Caco-2 (cell line): ENCODE data around the gene TEF. TPM values are rescaled to one million over a fixed set of nuclear protein-coding genes. Genes with fewer than 3 reads are reported as not detected.

ENCODE experiments used
- BruUV-seq: library from RNA; stranded (reverse); fragments of 400-500 nt; replicated peaks from 2 replicates; lab custom pipeline; 2021; lab: Mats Ljungman, UMichigan
- CTCF ChIA-PET: fragments of 300-600 bp; sonication (Branson Sonifier 250); formaldehyde crosslinking; loops from one replicate; lab custom pipeline; 2022; ENCODE audit warnings: antibody characterized with exemption; lab: Charles Lee
- POLR2A ChIA-PET: fragments of 300-600 bp; sonication (Branson Sonifier 250); formaldehyde crosslinking; loops from one replicate; lab custom pipeline; 2022; ENCODE audit warnings: antibody characterized with exemption; lab: Charles Lee
- DNase-seq, 2 experiments: peaks; one replicate each; pipeline versions ENCODE4 v3.0.0 to v3.0.0-alpha.2; 2020 to 2022
- H3K27me3 ChIP-seq: replicated peaks from 2 replicates; pipeline ENCODE4 v1.6.0; 2011; ENCODE audit warnings: low read length; ENCODE audit not compliant: control insufficient read depth, insufficient read depth
- H3K36me3 ChIP-seq: 2 replicates; pipeline ENCODE4 v1.5.1; 2011; ENCODE audit warnings: low read length; ENCODE audit not compliant: control insufficient read depth, insufficient read depth
- H3K4me1 ChIP-seq: fragments of 250-450 bp; sonication (Bioruptor Pico); 2 replicates; pipeline ENCODE4 v1.5.1; 2020; ENCODE audit warnings: mild to moderate bottlenecking
- H3K4me3 ChIP-seq: 2 replicates; pipeline ENCODE4 v1.5.1; 2011; ENCODE audit warnings: low read depth, mild to moderate bottlenecking, control low read depth, low read length
- H3K9me3 ChIP-seq: fragments of 250-450 bp; sonication (Bioruptor Pico); 2 replicates; pipeline ENCODE4 v1.5.1; 2020; ENCODE audit warnings: mild to moderate bottlenecking, moderate library complexity
- H3K27ac Mint-ChIP-seq: one replicate; pipeline ENCODE4 v1.8.0; 2022; ENCODE audit warnings: mixed read lengths; ENCODE audit not compliant: unreplicated experiment
- H3K27me3 Mint-ChIP-seq: one replicate; pipeline ENCODE4 v1.8.0; 2022; ENCODE audit warnings: mixed read lengths; ENCODE audit not compliant: insufficient read depth, unreplicated experiment
- H3K36me3 Mint-ChIP-seq: one replicate; pipeline ENCODE4 v1.8.0; 2022; ENCODE audit warnings: mild to moderate bottlenecking, mixed read lengths; ENCODE audit not compliant: insufficient read depth, unreplicated experiment
- H3K4me1 Mint-ChIP-seq: one replicate; pipeline ENCODE4 v1.8.0; 2022; ENCODE audit warnings: low read depth, mixed read lengths; ENCODE audit not compliant: unreplicated experiment
- H3K4me3 Mint-ChIP-seq: one replicate; pipeline ENCODE4 v1.8.0; 2022; ENCODE audit warnings: mild to moderate bottlenecking, moderate library complexity, mixed read lengths; ENCODE audit not compliant: unreplicated experiment
- H3K9me3 Mint-ChIP-seq: one replicate; pipeline ENCODE4 v1.8.0; 2022; ENCODE audit warnings: mixed read lengths; ENCODE audit not compliant: unreplicated experiment
- intact Hi-C: fragments of 100-400 bp; cut with micrococcal nuclease; formaldehyde crosslinking; loops from one replicate; pipeline ENCODE4 v1.10.0; 2022; ENCODE audit not compliant: unreplicated experiment
- total RNA-seq: library from RNA; stranded (reverse); gene quantifications from 2 replicates; pipeline ENCODE4 v1.2.3, GENCODE V29; 2022
- TF ChIP-seq, protein P1 (sequence below), 2 experiments: fragments of 200-600 bp in 1 of 2; IDR thresholded peaks; 1 replicate in 1 of 2; 2 replicates in 1 of 2; pipeline versions ENCODE4 v1.5.1 to v1.8.0; 2011 to 2022; ENCODE audit warnings: antibody characterized with exemption in 1 of 2, control low read depth in 1 of 2, inconsistent platforms in 1 of 2, low read depth in 1 of 2, low read length in 1 of 2, mild to moderate bottlenecking in 1 of 2, moderate library complexity in 1 of 2; ENCODE audit not compliant: insufficient read depth in 1 of 2, severe bottlenecking in 1 of 2, unreplicated experiment in 1 of 2

Gene TEF
- total RNA-seq, 1 experiment from 2014 or later: 13.8 TPM

DNA sequence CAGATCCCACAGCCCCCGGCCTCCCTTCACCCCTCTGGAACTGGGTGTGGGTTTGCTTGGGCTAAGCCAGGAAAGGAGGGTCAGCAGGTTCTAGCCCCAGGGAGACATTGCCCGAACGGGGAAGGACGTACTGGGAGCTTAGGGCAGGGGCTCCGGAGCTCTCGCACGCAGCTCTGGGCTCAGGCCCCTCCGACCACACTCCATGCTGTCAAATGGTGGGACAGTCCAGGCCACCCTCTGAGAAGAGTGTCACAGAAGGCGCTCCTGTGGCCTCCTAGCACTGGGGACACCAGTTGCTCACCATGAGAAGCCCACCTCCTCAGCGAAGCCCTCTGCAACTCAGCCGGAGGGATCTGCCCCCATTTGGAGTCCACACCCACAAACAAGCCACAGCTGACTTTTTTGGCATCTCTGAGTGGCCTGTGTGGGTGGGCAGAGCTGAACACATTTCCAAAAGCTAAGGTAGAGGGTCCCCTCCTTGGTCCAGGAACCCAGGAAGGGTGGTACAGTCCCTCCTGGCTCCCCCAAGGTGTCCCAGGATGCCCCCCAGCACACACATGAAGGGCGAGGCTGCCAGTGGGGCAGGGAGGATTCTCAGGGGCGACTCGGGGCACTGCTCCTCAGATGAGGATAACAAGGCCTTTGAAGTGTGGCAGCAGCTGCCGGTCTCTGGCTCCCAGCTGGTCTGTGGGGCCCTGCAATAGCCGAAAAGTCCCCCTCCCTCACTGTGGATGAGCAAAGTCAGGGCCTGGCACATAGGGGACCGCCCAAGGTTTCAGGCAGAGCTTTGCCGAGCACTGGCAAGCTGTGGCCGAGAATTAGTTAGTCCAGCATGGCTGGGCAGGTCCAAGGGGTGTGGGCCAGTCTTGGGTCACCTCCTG is 13.0 kb upstream of the TEF start:
- DNase-seq: no peak
- Histone ChIP-seq H3K27me3 (no peaks in the 10 kb centered on the region), H3K4me3 (no peak overlapping the region), H3K4me1 (peaks cover 21% of the 10 kb centered on the region), H3K9me3 (no peaks in the 10 kb centered on the region), H3K36me3 (no peaks in the 10 kb centered on the region)
- intact Hi-C loops: no loop called here
- TF ChIP-seq, protein P1, sequence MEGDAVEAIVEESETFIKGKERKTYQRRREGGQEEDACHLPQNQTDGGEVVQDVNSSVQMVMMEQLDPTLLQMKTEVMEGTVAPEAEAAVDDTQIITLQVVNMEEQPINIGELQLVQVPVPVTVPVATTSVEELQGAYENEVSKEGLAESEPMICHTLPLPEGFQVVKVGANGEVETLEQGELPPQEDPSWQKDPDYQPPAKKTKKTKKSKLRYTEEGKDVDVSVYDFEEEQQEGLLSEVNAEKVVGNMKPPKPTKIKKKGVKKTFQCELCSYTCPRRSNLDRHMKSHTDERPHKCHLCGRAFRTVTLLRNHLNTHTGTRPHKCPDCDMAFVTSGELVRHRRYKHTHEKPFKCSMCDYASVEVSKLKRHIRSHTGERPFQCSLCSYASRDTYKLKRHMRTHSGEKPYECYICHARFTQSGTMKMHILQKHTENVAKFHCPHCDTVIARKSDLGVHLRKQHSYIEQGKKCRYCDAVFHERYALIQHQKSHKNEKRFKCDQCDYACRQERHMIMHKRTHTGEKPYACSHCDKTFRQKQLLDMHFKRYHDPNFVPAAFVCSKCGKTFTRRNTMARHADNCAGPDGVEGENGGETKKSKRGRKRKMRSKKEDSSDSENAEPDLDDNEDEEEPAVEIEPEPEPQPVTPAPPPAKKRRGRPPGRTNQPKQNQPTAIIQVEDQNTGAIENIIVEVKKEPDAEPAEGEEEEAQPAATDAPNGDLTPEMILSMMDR (IDR thresholded peaks at IDR 0.05; ENCODE audit: insufficient read depth in 1 of 2, low read depth in 1 of 2, low read length in 1 of 2, severe bottlenecking in 1 of 2, unreplicated experiment in 1 of 2): no peak
- H3K4me1 Mint-ChIP-seq: peaks cover 4% of the 10 kb centered on the region
- no peak overlapping the region for H3K27ac Mint-ChIP-seq
- BruUV-seq: no TSS peak
- CTCF ChIA-PET: no interaction called here
- H3K36me3 Mint-ChIP-seq: peaks cover 6% of the 10 kb centered on the region
- no peaks in the 10 kb centered on the region for H3K9me3 Mint-ChIP-seq
- no peaks in the 10 kb centered on the region for H3K27me3 Mint-ChIP-seq
- POLR2A ChIA-PET: no interaction called here
- H3K4me3 Mint-ChIP-seq: no peak overlapping the region

DNA sequence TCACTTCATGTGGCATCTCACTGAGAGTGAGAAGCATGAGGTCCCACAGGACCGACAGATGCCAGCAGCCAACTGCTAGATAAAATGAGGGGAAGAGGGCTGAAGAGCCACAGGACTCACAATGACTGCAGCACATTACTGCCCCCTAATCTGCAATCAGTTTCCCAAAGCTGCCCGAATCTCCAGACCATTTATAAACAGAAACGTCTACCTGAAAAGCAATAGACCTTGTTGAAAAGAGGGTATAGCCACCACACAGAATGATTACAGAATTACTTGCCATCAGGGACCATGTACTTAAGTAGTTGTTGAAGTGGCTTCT is 12.4 kb upstream of the TEF start:
- BruUV-seq: no TSS peak
- intact Hi-C loops: no loop called here
- CTCF ChIA-PET: no interaction called here

DNA sequence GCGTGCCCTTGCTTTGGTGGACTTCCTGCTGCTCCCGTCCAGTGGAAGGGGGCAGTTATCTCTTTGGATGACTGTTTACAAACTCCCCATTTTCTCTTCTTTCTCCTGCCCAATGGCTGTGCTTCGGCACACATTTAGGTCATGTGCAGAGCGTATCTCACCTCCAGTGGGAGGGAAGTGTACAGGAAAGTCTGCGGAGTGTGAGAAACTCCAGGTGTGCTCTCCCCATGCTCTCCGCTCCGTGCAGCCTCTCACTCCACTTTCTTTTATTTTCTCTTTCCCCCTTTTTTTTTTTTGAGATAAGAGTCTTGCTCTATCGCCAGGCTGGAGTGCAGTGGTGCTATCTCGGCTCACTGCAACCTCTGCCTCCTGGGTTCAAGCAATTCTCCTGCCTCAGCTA is 11.9 kb upstream of the TEF start:
- no TSS peak for BruUV-seq
- Histone ChIP-seq H3K4me1 (peaks cover 12% of the 10 kb centered on the region; the same call in 1 of the 2 replicates), H3K4me3 (no peak overlapping the region), H3K27me3 (no peaks in the 10 kb centered on the region), H3K9me3 (no peaks in the 10 kb centered on the region), H3K36me3 (no peaks in the 10 kb centered on the region)
- TF ChIP-seq, protein P1 (IDR thresholded peaks at IDR 0.05; ENCODE audit: insufficient read depth in 1 of 2, low read depth in 1 of 2, low read length in 1 of 2, severe bottlenecking in 1 of 2, unreplicated experiment in 1 of 2): no peak
- Mint-ChIP-seq H3K27me3 (no peaks in the 10 kb centered on the region), H3K27ac (no peak overlapping the region), H3K4me1 (peaks cover 4% of the 10 kb centered on the region), H3K9me3 (no peaks in the 10 kb centered on the region), H3K4me3 (no peak overlapping the region), H3K36me3 (no peaks in the 10 kb centered on the region)
- CTCF ChIA-PET: no interaction called here
- DNase-seq: no peak
- POLR2A ChIA-PET: no interaction called here
- intact Hi-C loops: no loop called here

More for the DNA sequence above, 12.4 kb upstream of the TEF start:
- Mint-ChIP-seq H3K4me3 (no peak overlapping the region), H3K4me1 (peaks cover 4% of the 10 kb centered on the region), H3K36me3 (peaks cover 2% of the 10 kb centered on the region), H3K27me3 (no peaks in the 10 kb centered on the region), H3K9me3 (no peaks in the 10 kb centered on the region), H3K27ac (no peak overlapping the region)
- H3K4me3 ChIP-seq: no peak overlapping the region
- POLR2A ChIA-PET: no interaction called here
- no peak for DNase-seq
- H3K27me3 ChIP-seq: no peaks in the 10 kb centered on the region
- H3K9me3 ChIP-seq: no peaks in the 10 kb centered on the region
- no peaks in the 10 kb centered on the region for H3K36me3 ChIP-seq
- peaks cover 15% of the 10 kb centered on the region for H3K4me1 ChIP-seq
- TF ChIP-seq, protein P1 (IDR thresholded peaks at IDR 0.05; ENCODE audit: insufficient read depth in 1 of 2, low read depth in 1 of 2, low read length in 1 of 2, severe bottlenecking in 1 of 2, unreplicated experiment in 1 of 2): no peak
